NOMO-1 treated with DMSO at 0.1 percent for 48 hours (cell line): ENCODE data around the gene SEMA6C.
"Not testable (repeated sequence)": the region's sequence is repeated elsewhere in the genome, so short reads cannot be mapped to it uniquely, and the experiment has no call there.

Experiments used
- DNase-seq: peaks from one replicate; lab custom pipeline; 2025; ENCODE audit not compliant: unreplicated experiment; lab: John Stamatoyannopoulos, UW

SEMA6C gene

GRCh38 chr1:151130987-151131586 lies 15.3 kb downstream of the SEMA6C start:
- no peak for DNase-seq

DNA sequence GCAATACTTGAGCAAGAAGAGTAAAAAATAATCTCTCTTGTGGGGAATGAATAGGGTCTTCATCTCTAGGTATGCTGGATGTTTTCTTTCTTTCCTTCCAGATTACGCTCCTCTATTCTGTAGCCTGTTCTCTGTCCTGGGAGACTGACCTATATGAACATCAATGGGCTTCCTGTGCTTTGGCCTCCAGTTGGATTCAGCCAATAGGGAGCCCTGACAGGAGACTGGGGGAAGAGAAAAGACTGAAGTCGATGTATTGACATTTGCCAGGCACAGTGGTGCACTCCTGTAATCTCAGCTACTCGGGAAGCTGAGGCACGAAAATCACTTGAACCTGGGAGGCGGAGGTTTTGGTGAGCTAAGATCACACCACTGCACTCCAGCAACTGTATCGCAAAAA lies 17.6 kb downstream of the SEMA6C start:
- DNase-seq = no peak

GRCh38 chr1:151124763-151125403 lies 21.5 kb downstream of the SEMA6C start:
- no peak for DNase-seq

DNA sequence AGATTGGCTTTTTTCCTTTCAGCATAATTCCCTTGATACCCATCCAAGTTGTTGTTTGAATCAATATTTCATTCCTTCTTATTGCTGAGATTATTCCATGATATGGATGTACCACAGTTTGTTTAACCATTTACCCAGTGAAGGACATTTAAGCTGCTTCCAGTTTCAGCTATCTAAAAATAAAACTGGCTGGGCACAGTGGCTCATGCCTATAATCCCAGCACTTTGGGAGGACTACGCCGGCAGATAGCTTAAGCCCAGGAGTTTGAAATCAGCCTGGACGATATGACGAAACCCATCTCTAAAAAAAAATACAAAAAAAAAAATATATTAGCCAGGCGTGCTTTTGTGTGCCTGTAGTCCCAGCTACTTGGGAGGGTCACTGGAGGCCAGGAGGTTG lies 32.6 kb downstream of the SEMA6C start:
- DNase-seq = no peak

DNA sequence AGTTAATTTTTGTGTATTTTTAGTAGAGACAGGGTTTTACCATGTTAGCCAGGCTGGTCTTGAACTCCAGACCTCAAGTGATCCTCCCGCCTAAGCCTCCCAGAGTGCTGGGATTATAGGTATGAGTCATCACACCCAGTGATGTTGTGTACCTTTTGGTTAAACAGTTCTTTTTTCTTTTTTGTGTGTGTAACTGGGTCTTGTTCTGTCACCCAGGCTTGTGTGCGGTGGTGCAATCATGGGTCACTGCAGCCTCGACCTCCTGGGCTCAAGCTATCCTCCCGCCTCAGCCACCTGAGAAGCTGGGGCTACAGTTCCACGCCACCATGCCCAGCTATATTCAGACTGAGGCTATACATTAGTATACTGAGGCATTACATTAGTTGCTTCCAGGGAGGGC lies 38.1 kb downstream of the SEMA6C start:
- DNase-seq = no peak

DNA sequence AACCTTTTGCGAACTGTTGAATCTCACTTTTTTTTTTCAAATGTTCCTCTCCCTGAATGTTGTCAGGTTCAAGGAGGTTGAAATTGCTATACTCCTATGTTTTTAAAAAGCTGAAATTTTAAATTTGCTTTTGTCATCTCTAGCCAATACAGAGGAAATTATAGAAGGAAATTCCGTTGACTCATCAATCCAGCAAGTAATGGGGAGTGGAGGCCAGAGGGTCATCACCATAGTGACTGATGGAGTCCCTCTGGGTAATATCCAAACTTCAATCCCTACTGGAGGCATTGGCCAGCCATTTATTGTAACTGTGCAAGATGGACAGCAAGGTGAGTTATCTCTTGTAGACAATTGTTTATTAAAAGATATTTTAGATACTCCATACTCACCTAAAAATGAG lies 39.5 kb downstream of the SEMA6C start:
- DNase-seq = no peak

GRCh38 chr1:151104630-151105029 lies 41.8 kb downstream of the SEMA6C start:
- no peak for DNase-seq

GRCh38 chr1:151098126-151098525 lies 48.3 kb downstream of the SEMA6C start:
- no peak for DNase-seq

GRCh38 chr1:151097426-151097825 lies 49.0 kb downstream of the SEMA6C start:
- DNase-seq = not testable (repeated sequence)

DNA sequence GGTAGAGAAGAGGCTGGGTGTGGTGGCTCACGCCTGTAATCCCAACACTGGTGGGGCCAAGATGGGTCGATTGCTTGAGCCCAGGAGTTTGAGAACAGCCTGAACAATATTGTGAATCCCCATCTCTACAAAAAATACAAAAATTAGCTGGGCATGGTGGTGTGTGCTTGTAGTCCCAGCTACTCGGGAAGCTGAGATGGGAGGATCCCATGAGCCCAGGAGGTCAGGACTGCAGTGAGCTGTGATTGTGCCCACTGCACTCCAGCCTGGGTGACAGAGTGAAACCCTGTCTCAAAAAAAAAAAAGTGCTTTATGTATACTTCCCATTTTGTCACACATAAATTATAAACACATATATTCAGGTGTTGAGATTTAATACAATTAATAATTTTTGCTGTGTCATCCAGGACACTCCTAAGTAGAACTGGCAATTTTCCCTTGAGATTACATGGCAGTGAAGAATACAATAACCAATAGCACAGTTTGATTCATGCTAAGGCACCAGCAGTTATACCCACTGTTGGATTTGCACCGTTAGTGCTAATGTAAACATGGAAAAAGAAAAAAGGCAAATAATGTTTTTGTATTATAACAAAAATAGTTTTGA lies 60.4 kb downstream of the SEMA6C start:
- no peak for DNase-seq
